DOHH2 (cell line): Measurements from ENCODE around the gene RGS7.

Source experiments
- H3F3A ChIP-seq: fragments of 200-600 bp; sonication (generic), shearing (Covaris generic); 2 replicates; pipeline ENCODE4 v1.6.0; 2016; ENCODE audit warnings: antibody characterized with exemption, mild to moderate bottlenecking; ENCODE audit not compliant: control insufficient read depth, insufficient read depth
- H3K27ac ChIP-seq: fragments of 200-600 bp; sonication (generic); 2 replicates; pipeline ENCODE4 v1.5.1; 2014; ENCODE audit warnings: low read depth, mild to moderate bottlenecking, low read length, moderate library complexity
- H3K27me3 ChIP-seq: fragments of 200-600 bp; sonication (generic); 2 replicates; pipeline ENCODE4 v1.6.1; 2014; ENCODE audit warnings: mild to moderate bottlenecking, low read length, mixed read lengths; ENCODE audit not compliant: control insufficient read depth
- H3K36me3 ChIP-seq: fragments of 200-600 bp; sonication (generic); 2 replicates; pipeline ENCODE4 v1.6.1; 2014; ENCODE audit warnings: mild to moderate bottlenecking, low read length, moderate library complexity, mixed read lengths; ENCODE audit not compliant: control insufficient read depth
- H3K4me1 ChIP-seq: fragments of 200-600 bp; sonication (generic); 2 replicates; pipeline ENCODE4 v1.6.1; 2014; ENCODE audit warnings: mild to moderate bottlenecking, low read length, mixed read lengths; ENCODE audit not compliant: control insufficient read depth
- H3K4me2 ChIP-seq: fragments of 200-600 bp; sonication (generic); 2 replicates; pipeline ENCODE4 v1.6.0; 2014; ENCODE audit warnings: mild to moderate bottlenecking, low read length, moderate library complexity
- H3K4me3 ChIP-seq: fragments of 200-600 bp; sonication (generic); 2 replicates; pipeline ENCODE4 v1.5.1; 2014; ENCODE audit warnings: mild to moderate bottlenecking, low read length, mixed read lengths
- H3K79me2 ChIP-seq: fragments of 200-600 bp; sonication (generic); 2 replicates; pipeline ENCODE4 v1.6.1; 2014; ENCODE audit warnings: mild to moderate bottlenecking, low read length, mixed read lengths; ENCODE audit not compliant: control insufficient read depth
- H3K9me2 ChIP-seq: fragments of 200-600 bp; sonication (generic); replicated peaks from 2 replicates; pipeline ENCODE4 v1.6.1; 2014; ENCODE audit warnings: mild to moderate bottlenecking, low read length, mixed read lengths; ENCODE audit not compliant: control insufficient read depth
- H3K9me3 ChIP-seq: fragments of 200-600 bp; sonication (generic); 2 replicates; pipeline ENCODE4 v1.6.1; 2014; ENCODE audit warnings: antibody characterized with exemption, low read length, mixed read lengths; ENCODE audit not compliant: control insufficient read depth, insufficient read depth
- H4K20me1 ChIP-seq: fragments of 200-600 bp; sonication (generic); 2 replicates; pipeline ENCODE4 v1.6.0; 2014; ENCODE audit warnings: low read depth, mild to moderate bottlenecking, antibody characterized with exemption, low read length, moderate library complexity; ENCODE audit not compliant: control insufficient read depth, insufficient read depth
- EZH2phosphoT487 ChIP-seq: fragments of 200-600 bp; sonication (generic); IDR thresholded peaks from 2 replicates; pipeline ENCODE4 v1.6.1; 2017; ENCODE audit warnings: borderline replicate concordance, mild to moderate bottlenecking, antibody characterized with exemption, low read length, moderate library complexity, mixed read lengths
- TF ChIP-seq, protein P1 (sequence below): fragments of 200-600 bp; sonication (generic); IDR thresholded peaks from one replicate; pipeline ENCODE4 v1.5.1; 2014; ENCODE audit warnings: antibody characterized with exemption, mild to moderate bottlenecking, low read depth, low read length; ENCODE audit not compliant: poor library complexity, severe bottlenecking

RGS7 gene

DNA sequence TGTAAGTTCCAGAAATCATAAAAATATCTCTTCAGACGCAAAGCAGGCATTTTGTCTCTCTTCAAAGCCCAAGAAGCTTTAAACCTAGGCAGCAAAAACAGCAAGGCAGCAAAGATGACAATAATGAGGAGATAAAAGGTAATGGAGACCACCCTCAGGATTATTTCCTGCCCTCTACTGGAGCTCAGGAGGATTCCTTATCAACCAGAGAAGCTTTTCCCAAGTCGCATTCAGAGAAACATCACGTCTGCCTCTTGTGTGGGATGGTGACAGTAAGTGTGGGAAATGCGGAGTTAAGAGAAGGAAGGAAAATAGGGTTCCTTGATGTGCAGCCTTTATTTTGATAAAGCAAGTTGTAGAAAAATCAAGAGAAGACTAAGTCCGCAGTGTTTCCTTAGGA is 365.8 kb downstream of the RGS7 start:
- H3K36me3 ChIP-seq, result no peaks in the 10 kb centered on the region
- no peak overlapping the region for H3K27ac ChIP-seq
- no peak overlapping the region for H3K4me2 ChIP-seq
- no peaks in the 10 kb centered on the region for H3K9me2 ChIP-seq
- H3K4me3 ChIP-seq, result no peak overlapping the region
- H3K9me3 ChIP-seq, result no peaks in the 10 kb centered on the region
- no peaks in the 10 kb centered on the region for H4K20me1 ChIP-seq
- H3K4me1 ChIP-seq, result no peaks in the 10 kb centered on the region
- no peaks in the 10 kb centered on the region for H3F3A ChIP-seq
- no peaks in the 10 kb centered on the region for H3K27me3 ChIP-seq
- no peaks in the 10 kb centered on the region for H3K79me2 ChIP-seq
- no peak for TF ChIP-seq EZH2phosphoT487
- TF ChIP-seq, protein P1, sequence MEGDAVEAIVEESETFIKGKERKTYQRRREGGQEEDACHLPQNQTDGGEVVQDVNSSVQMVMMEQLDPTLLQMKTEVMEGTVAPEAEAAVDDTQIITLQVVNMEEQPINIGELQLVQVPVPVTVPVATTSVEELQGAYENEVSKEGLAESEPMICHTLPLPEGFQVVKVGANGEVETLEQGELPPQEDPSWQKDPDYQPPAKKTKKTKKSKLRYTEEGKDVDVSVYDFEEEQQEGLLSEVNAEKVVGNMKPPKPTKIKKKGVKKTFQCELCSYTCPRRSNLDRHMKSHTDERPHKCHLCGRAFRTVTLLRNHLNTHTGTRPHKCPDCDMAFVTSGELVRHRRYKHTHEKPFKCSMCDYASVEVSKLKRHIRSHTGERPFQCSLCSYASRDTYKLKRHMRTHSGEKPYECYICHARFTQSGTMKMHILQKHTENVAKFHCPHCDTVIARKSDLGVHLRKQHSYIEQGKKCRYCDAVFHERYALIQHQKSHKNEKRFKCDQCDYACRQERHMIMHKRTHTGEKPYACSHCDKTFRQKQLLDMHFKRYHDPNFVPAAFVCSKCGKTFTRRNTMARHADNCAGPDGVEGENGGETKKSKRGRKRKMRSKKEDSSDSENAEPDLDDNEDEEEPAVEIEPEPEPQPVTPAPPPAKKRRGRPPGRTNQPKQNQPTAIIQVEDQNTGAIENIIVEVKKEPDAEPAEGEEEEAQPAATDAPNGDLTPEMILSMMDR, result no peak

- no peaks in the 10 kb centered on the region for H3K36me3 ChIP-seq
- H3K9me3 ChIP-seq, result no peaks in the 10 kb centered on the region
- no peaks in the 10 kb centered on the region for H3K9me2 ChIP-seq
- no peak overlapping the region for H3K4me2 ChIP-seq
- TF ChIP-seq, protein P1, result no peak
- no peak for TF ChIP-seq EZH2phosphoT487
- H3K27ac ChIP-seq, result no peak overlapping the region
- no peaks in the 10 kb centered on the region for H3K4me1 ChIP-seq
- no peaks in the 10 kb centered on the region for H3K27me3 ChIP-seq
- H3K4me3 ChIP-seq, result no peak overlapping the region
- H3F3A ChIP-seq, result no peaks in the 10 kb centered on the region
- no peaks in the 10 kb centered on the region for H3K79me2 ChIP-seq
- H4K20me1 ChIP-seq, result no peaks in the 10 kb centered on the region
Observed at GRCh38 chr1:240987928-240988327, 369.1 kb downstream of the RGS7 start.

DNA sequence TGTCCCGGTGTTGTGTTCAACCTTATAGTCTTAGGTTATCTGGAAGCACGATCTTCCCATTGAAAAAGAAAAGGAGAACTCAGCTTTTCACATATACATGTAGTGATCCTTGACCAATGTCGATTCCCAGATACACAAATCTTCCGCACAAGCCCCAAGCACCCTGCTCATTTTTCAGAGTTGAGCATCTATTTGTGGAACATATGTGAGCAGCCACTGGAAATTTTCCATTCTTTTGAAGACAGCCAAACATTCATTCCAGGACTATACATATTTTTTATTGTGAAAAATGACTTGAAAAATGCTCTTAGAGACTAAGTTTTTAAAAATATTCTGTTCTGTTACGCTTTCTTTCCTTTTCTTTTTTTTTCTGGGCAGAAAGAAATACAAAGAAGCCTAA is 371.9 kb downstream of the RGS7 start:
- no peaks in the 10 kb centered on the region for H3K36me3 ChIP-seq
- TF ChIP-seq, protein P1, result no peak
- no peak for TF ChIP-seq EZH2phosphoT487
- no peaks in the 10 kb centered on the region for H3K9me2 ChIP-seq
- peaks cover 5% of the 10 kb centered on the region; the same call in 1 of the 2 replicates for H3K27me3 ChIP-seq
- H3F3A ChIP-seq, result no peaks in the 10 kb centered on the region
- no peak overlapping the region for H3K27ac ChIP-seq
- no peak overlapping the region for H3K4me3 ChIP-seq
- no peaks in the 10 kb centered on the region for H3K9me3 ChIP-seq
- H3K79me2 ChIP-seq, result no peaks in the 10 kb centered on the region
- no peaks in the 10 kb centered on the region for H3K4me1 ChIP-seq
- H4K20me1 ChIP-seq, result no peaks in the 10 kb centered on the region
- no peak overlapping the region for H3K4me2 ChIP-seq

GRCh38 chr1:240980342-240980741 is 376.7 kb downstream of the RGS7 start:
- no peaks in the 10 kb centered on the region for H3K36me3 ChIP-seq
- TF ChIP-seq, protein P1, result no peak
- TF ChIP-seq EZH2phosphoT487, result no peak
- H3K9me2 ChIP-seq, result no peaks in the 10 kb centered on the region
- H3K4me3 ChIP-seq, result no peak overlapping the region
- no peak overlapping the region for H3K4me2 ChIP-seq
- no peaks in the 10 kb centered on the region for H4K20me1 ChIP-seq
- H3K27ac ChIP-seq, result no peak overlapping the region
- H3K27me3 ChIP-seq, result peaks cover 5% of the 10 kb centered on the region; the same call in 1 of the 2 replicates
- no peaks in the 10 kb centered on the region for H3K79me2 ChIP-seq
- H3K9me3 ChIP-seq, result no peaks in the 10 kb centered on the region
- H3F3A ChIP-seq, result no peaks in the 10 kb centered on the region
- H3K4me1 ChIP-seq, result no peaks in the 10 kb centered on the region
